NCI-H774 (cell line): Measurements from ENCODE around the gene SDC3.

Experiments used
- DNase-seq: peaks from one replicate; lab custom pipeline; 2025; lab: John Stamatoyannopoulos, UW

Gene SDC3

DNA sequence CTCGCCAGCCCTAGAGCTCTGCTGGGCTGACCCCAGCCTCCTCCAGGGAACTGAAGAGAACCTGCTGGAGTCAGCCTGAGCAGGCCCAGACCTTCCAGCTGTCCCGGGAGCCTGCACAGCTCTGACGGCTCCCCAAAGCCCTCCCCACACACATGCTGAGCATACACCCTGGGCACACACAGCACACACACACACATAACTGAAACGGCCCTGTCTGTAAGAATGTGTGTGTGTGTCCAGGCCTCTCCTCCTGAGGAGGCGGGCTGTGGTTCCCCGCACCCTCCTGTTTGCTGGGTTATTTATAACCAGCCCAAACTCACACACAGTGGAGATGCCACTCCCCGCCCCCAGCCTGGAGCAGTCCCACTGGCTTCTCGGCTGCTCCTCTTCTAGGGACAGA is 20.2 kb downstream of the SDC3 start:
- DNase-seq = no peak

- DNase-seq = no peak
Measured at GRCh38 chr1:30887485-30888315, 20.9 kb downstream of the SDC3 start.

DNA sequence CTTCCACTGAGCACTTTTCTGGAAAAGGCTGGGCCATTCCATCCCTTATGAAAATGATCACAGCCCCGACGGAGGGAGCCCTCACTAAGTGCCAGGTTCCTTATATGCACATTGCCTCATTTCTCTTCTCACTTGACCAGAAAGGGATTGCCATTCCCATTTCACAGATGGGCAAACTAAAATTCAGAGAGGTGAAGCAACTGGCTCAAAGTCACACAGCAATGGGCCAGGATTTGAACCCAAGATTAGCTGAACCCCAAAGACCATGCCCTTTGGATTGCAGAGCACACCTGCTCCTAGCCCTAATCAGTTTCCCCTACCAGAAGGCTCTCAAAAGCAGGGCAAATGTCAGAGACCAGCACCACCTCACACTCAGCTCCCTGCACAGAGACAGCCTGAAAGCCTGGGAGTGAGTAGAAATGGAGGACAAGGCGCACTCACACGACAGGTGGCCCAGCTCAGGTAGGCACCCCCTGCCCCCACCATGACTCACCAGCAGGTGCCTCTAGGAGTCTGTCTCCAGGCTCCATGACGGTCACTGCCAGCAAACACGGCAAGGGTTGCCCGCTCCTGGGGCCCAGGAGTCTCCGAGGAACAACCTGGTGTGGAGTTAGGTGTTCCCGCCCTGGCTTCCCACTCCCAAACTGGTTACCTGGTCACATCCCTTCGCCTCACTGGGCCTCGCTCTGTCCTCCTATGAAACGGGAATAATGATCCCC is 21.7 kb downstream of the SDC3 start:
- peak; percentile 78 for DNase-seq

DNA sequence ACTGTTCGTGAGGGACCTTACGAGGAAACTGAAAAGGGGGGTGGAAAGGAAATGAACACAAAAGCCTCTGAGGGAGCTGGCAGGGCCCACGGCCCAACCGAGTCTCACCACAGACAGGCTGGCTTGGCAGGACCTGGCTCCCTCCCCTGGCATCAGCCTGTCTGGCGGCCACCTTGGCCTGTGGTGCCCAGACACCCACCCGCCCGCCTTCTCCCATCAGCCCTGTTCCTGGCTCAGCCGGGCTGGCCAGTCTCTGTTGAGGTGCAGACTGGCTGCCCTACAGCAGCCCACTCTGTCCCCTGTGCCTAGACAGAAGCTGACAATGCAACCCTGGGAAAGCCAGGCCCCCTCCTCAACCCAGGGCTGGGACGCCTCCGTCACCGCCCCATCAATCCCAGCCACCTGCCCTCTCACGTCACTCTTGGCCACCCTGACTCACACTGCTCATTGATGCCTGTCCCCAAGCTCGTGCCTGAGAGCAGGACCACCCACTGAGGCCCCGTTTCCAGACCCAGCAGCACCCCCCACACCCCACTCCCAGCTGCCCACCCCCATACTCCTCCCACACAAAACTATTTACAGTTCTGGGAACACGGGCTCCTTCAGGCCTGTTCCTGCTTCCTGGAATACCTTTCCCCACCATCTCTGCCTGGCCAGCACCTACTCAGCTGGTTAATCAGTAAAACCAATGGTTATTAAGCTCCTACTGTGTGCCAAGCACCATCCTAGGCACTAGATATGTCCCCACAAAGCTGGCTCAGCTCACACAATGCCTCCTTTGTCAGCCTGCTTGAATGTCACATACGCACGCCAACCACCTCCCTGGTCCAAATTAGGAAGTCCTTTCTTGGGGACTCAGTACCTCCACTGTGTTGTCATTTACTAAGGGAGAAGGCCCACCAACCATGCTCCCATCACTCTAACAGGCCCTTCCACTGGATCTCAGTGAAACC is 22.7 kb downstream of the SDC3 start:
- DNase-seq = no peak

DNA sequence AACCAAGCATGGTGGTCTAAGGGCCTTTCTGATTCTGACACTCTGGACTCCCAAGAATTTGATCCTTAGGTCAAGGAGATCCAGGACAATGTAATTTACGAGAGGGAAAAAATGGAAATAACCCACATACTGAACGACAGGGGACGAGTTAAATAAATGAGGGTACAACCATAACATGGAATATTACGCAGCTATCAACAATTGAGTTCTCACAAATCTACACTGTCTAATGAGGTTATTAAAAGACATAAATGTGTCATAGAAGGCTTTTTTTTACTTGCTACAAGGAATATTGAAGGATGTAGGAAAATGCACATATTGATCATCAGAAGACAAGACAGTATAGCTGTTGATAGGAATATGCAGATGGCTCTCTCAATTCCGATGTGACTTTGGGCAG is 23.8 kb downstream of the SDC3 start:
- DNase-seq = no peak

- DNase-seq = no peak
Measured at GRCh38 chr1:30883389-30884172, 25.0 kb downstream of the SDC3 start.

GRCh38 chr1:30882678-30883388 is 25.7 kb downstream of the SDC3 start:
- DNase-seq = no peak

DNA sequence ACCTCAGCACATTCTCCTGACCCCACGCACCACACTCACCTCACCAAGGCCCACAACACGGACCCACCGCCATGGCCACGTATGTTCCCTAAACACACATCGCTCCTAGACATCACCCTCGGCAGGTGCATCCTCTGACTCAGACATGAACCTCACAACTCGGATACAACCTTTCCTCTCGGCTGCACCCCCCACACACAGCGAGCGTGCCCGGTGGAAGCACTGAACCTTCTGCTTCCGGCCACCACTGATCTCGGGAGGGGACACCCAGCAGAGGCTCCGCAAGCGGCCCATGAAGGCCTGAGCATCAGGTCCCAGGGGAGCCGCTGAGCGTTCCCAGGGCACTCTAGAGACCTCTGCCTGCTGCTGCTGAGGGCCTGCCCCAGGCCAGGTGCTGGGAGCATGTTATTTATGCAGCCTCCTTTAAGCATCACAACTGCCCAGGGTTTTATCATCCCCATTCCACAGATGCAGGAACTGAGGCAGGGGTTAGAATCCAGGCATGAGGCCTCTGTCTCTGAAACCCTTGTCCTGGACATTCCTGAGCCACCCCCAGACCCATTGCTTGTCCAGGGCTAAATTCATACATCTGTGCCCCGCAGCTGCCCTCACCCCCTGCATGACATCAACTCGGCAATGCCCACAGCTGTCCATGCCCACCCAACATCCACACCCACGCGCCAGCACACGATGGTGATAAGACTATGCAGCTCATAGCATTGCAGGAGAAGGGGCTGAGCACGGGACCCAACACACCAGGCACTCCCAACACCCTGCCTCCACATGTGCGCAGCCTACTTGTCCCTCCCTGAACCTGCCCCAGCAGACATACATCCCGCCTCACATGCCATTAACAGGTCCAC is 27.0 kb downstream of the SDC3 start:
- DNase-seq = no peak

DNA sequence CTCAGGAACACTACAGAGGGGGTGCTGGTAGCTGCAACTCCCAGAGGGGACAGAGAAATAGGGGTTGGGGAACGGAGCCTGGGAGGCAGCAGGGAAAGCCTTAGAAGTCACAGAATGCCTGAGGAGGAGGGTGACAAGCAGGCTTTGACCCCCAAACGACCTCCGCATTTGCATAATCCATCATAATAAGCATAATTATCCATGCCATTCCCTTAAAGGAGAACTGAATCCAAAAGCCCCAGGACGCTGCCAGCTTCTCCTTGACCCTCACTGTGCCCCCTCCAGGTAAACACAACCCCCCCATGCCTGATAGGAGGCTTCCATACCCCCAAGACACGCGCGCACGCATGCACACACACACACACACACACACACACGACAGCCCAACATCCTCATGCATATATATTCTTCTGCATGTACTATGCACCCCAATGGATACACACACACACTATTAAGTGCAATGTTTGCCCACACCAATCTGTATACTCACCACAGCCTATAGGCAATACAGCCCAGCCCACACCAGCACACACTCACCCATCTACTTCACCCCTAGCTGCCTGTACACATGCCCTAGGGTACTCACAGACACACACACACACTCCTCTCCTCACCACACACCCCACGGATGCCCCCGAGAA is 27.8 kb downstream of the SDC3 start:
- no peak for DNase-seq

DNA sequence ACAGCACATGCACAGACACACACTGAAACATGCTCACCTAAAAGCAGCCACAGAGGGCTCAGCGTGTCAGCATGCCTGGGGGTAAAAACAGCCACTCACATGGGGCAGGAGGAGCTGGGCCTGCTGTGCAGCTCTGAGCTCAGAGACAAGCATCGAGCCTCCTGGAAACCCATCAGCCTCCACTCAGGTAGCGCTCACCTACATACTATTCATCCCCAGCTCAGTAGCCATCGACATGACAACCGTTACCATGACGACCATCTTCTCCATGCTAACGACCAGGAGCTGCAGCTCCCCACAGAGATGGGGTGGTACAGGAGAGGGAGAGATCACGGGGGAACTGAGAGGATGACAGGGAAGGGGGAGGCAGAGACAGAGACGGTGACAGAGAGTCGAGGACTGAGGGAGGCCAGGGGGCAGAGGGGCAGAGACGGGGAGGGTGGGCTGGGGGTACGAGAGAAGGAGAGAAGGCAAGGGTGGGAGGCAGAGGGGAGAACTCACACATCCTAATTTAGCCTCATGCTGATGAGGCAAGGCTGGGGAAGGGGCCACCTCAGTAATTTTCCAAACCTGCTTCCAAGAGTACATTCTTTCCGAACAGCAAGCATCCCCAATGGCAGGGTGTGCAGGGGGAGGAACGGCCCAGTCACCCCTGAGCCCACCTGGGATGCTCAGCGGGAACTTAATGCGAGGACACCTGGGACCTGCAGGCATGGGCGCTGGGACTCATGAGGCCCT is 28.4 kb downstream of the SDC3 start:
- peak; percentile 68 for DNase-seq

- DNase-seq = peak; percentile 72
Measured at GRCh38 chr1:30879126-30879786, 29.3 kb downstream of the SDC3 start.

- no peak for DNase-seq
Measured at GRCh38 chr1:30878559-30878958, 30.0 kb downstream of the SDC3 start.

DNA sequence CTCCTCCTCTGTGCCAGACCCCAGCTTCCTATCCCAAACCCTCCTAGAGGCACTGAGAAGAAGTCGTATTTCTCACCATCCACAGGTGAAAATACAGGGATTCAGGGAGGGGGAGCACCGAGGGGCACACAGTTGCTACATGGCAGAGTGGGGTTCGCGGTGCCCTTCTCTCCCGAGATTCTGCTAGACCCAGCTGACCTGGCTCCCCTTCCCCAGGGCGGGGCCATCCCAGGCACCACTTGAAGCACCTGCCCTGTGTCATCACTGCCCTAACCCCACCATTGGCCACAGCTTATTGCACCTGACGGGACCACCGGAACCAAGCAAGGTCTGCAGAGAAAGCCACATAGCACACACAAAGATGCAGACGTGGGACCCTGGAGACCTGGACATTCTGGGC is 30.5 kb downstream of the SDC3 start:
- DNase-seq = no peak

DNA sequence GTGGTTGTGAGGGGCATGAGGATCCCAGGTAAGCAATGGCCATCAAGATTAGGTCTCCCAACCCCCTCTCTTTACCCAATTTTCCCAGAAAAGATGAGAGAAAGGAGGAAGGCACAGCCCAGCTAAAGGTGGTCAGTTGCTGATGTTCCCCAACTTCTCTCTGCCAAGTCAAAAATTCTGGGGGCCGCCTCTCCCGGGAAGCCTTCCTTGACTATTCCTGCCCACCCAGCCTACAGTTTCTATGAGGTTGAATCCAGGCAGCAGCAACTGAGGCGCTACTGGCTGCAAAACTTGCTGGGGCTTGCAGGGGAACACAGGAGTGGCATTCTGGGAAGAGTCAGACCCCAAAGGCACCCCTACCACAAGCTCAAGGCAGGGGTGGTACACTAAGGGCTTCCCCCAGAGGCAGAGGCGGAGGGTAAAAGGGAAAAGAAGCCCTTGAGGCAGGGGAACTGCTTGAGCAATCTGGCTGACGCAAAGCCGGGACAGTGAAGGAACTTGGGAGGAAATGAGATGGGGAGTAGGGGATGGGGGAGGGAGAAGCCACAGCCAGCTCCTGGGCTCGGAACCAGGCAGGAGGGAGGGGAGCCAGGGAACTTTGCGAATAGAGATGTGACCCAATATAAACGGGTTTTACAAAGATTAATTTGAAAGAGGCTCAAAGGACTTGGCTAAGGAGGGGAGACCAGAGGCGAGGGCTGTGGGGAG is 31.2 kb downstream of the SDC3 start:
- no peak for DNase-seq

- no peak for DNase-seq
Measured at GRCh38 chr1:30876451-30877204, 31.9 kb downstream of the SDC3 start.

- no peak for DNase-seq
Measured at GRCh38 chr1:30875916-30876315, 32.6 kb downstream of the SDC3 start.

GRCh38 chr1:30875197-30875596 is 33.4 kb downstream of the SDC3 start:
- DNase-seq = no peak
